Neural cell (in vitro differentiated cells): ENCODE results near the gene ZNF761. TPM values are rescaled to one million over a fixed set of nuclear protein-coding genes. Genes with fewer than 3 reads are reported as not detected.
"Not testable (repeated sequence)": the region's sequence is repeated elsewhere in the genome, so short reads cannot be mapped to it uniquely, and the experiment has no call there.

Source experiments
- H2AFZ ChIP-seq: fragments of 200-600, 300-800 bp; sonication (generic), shearing (Covaris generic); 2 replicates; pipeline ENCODE4 v1.6.0; 2014; ENCODE audit warnings: low read depth, mild to moderate bottlenecking, antibody characterized with exemption, low read length, moderate library complexity
- H3F3A ChIP-seq: fragments of 200-600 bp; shearing (Covaris generic); 2 replicates; pipeline ENCODE4 v1.6.1; 2016; ENCODE audit warnings: mild to moderate bottlenecking, moderate library complexity, mixed read lengths, antibody characterized with exemption, low read length; ENCODE audit not compliant: insufficient read depth, poor library complexity, severe bottlenecking
- H3K27ac ChIP-seq: fragments of 200-600, 300-800 bp; sonication (generic), shearing (Covaris generic); 2 replicates; pipeline ENCODE4 v1.5.1; 2014; ENCODE audit warnings: mild to moderate bottlenecking, low read length, moderate library complexity
- H3K27me3 ChIP-seq: fragments of 300-800, 200-600 bp; sonication (generic), shearing (Covaris generic); 2 replicates; pipeline ENCODE4 v1.6.0; 2014; ENCODE audit warnings: mild to moderate bottlenecking, low read depth, low read length, moderate library complexity; ENCODE audit not compliant: insufficient read depth
- H3K36me3 ChIP-seq: fragments of 300-800, 200-600 bp; sonication (generic), shearing (Covaris generic); 2 replicates; pipeline ENCODE4 v1.5.1; 2014; ENCODE audit warnings: mild to moderate bottlenecking, antibody characterized with exemption, low read length, moderate library complexity; ENCODE audit not compliant: insufficient read depth
- H3K4me2 ChIP-seq: fragments of 300-800, 200-600 bp; sonication (generic), shearing (Covaris generic); 2 replicates; pipeline ENCODE4 v1.6.0; 2014; ENCODE audit warnings: mild to moderate bottlenecking, low read length
- H3K4me3 ChIP-seq: fragments of 300-800, 200-600 bp; sonication (generic), shearing (Covaris generic); 2 replicates; pipeline ENCODE4 v1.5.1; 2014; ENCODE audit warnings: mild to moderate bottlenecking, low read length, moderate library complexity
- H3K79me2 ChIP-seq: fragments of 200-600 bp; shearing (Covaris generic); replicated peaks from 2 replicates; pipeline ENCODE4 v1.6.0; 2014; ENCODE audit warnings: mild to moderate bottlenecking, low read length, moderate library complexity; ENCODE audit not compliant: insufficient read depth
- H3K9ac ChIP-seq: fragments of 300-800, 200-600 bp; sonication (generic), shearing (Covaris generic); 2 replicates; pipeline ENCODE4 v1.6.1; 2016; ENCODE audit warnings: mild to moderate bottlenecking, low read length, mixed read lengths
- H3K9me2 ChIP-seq: fragments of 200-600 bp; shearing (Covaris generic); 2 replicates; pipeline ENCODE4 v1.6.1; 2016; ENCODE audit warnings: mild to moderate bottlenecking, low read length, mixed read lengths; ENCODE audit not compliant: insufficient read depth
- H3K9me3 ChIP-seq: fragments of 200-600, 300-800 bp; sonication (generic), shearing (Covaris generic); 2 replicates; pipeline ENCODE4 v1.6.1; 2016; ENCODE audit warnings: mild to moderate bottlenecking, mixed run types, low read length, moderate library complexity, mixed read lengths
- H4K20me1 ChIP-seq: fragments of 200-600 bp; shearing (Covaris generic); 2 replicates; pipeline ENCODE4 v1.6.1; 2016; ENCODE audit warnings: mild to moderate bottlenecking, mixed run types; ENCODE audit not compliant: insufficient read depth
- EP300 ChIP-seq: fragments of 450-650 bp; conservative IDR thresholded peaks from 2 replicates; pipeline ENCODE4 v1.6.1; 2014; ENCODE audit warnings: antibody characterized with exemption, mild to moderate bottlenecking, moderate library complexity; ENCODE audit not compliant: poor library complexity, severe bottlenecking
- EZH2 ChIP-seq: fragments of 200-600, 300-800 bp; shearing (Covaris generic), sonication (generic); IDR thresholded peaks from 2 replicates; pipeline ENCODE4 v1.6.1; 2014; ENCODE audit warnings: antibody characterized with exemption, low read length, borderline replicate concordance, mild to moderate bottlenecking; ENCODE audit not compliant: insufficient read depth, poor library complexity, severe bottlenecking
- MXI1 ChIP-seq: fragments of 450-650 bp; conservative IDR thresholded peaks from 2 replicates; pipeline ENCODE4 v1.6.1; 2014; ENCODE audit warnings: antibody characterized with exemption, mild to moderate bottlenecking; ENCODE audit not compliant: poor library complexity, severe bottlenecking
- POLR2AphosphoS5 ChIP-seq: IDR thresholded peaks from 2 replicates; pipeline ENCODE4 v1.6.1; 2012
- RAD21 ChIP-seq: fragments of 450-650 bp; conservative IDR thresholded peaks from 2 replicates; pipeline ENCODE4 v1.6.1; 2014; ENCODE audit warnings: antibody characterized with exemption, mild to moderate bottlenecking, moderate library complexity
- REST ChIP-seq: IDR thresholded peaks from 2 replicates; pipeline ENCODE4 v1.6.1; 2012; ENCODE audit warnings: borderline replicate concordance
- SMC3 ChIP-seq: fragments of 450-650 bp; conservative IDR thresholded peaks from 2 replicates; pipeline ENCODE4 v1.6.1; 2014; ENCODE audit warnings: antibody characterized with exemption, mild to moderate bottlenecking, moderate library complexity; ENCODE audit not compliant: poor library complexity
- TAF1 ChIP-seq: IDR thresholded peaks from 2 replicates; pipeline ENCODE4 v1.6.1; 2012; ENCODE audit warnings: low read depth
- polyA plus RNA-seq: library from polyadenylated mRNA; depleted of rRNA; stranded (reverse); fragments of >200 nt; gene quantifications from 2 replicates; pipeline ENCODE4 v1.2.3, GENCODE V29; 2014
- TF ChIP-seq, protein P1 (sequence below): fragments of 450-650 bp; IDR thresholded peaks from 2 replicates; pipeline ENCODE4 v1.5.1; 2014; ENCODE audit warnings: antibody characterized with exemption, mild to moderate bottlenecking, moderate library complexity; ENCODE audit not compliant: poor library complexity, severe bottlenecking

ZNF761 gene
- polyA plus RNA-seq, 1 donor from 2014 or later = 16.8 TPM

DNA sequence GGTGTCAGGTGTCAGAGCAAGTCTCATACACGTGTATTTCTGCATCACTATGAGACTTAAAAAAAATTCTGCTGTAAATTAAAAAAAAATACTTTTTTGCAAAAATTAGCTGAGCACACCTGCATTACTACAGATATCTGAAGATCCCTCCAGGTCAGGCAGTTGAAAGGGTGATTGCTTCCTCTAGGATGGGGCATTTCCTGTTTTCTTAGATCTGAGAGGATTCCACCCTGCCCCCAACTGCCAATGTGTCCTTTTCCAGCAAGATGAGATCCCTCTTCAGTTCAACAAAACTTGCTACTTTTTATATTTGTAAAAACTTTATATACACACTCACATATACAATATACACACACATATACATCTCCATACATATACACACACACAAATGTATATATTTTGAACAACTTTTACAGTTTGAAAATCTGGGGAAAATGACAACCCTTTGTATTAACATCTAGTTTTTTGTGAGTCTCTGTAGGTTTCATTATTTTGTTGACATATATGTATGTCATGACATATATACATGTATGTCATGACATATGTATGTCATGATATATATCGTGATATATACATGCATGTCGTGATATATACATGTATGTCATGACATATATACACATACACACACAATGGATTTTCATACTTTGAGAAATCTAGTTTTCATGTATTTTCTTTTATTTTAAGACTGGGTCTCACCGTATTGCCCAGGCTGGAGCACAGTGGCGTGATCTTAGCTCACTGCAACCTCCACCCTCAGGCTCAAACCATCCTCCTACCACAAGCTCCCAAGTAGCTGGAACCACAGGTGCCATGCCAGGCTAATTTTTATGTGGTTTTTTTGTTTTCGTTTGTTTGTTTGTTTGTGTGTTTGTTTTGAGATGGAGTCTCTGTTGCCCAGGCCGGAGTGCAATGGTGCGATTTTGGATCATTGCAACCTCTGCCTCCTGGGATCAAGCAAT is 53.5 kb downstream of the ZNF761 start:
- no peaks in the 10 kb centered on the region for H3K27me3 ChIP-seq
- H3K36me3 ChIP-seq = no peaks in the 10 kb centered on the region
- no peak overlapping the region for H3K27ac ChIP-seq
- TF ChIP-seq EZH2 = no peak
- TF ChIP-seq, protein P1, sequence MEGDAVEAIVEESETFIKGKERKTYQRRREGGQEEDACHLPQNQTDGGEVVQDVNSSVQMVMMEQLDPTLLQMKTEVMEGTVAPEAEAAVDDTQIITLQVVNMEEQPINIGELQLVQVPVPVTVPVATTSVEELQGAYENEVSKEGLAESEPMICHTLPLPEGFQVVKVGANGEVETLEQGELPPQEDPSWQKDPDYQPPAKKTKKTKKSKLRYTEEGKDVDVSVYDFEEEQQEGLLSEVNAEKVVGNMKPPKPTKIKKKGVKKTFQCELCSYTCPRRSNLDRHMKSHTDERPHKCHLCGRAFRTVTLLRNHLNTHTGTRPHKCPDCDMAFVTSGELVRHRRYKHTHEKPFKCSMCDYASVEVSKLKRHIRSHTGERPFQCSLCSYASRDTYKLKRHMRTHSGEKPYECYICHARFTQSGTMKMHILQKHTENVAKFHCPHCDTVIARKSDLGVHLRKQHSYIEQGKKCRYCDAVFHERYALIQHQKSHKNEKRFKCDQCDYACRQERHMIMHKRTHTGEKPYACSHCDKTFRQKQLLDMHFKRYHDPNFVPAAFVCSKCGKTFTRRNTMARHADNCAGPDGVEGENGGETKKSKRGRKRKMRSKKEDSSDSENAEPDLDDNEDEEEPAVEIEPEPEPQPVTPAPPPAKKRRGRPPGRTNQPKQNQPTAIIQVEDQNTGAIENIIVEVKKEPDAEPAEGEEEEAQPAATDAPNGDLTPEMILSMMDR = no peak
- no peak for TF ChIP-seq REST
- no peak for TF ChIP-seq TAF1
- no peak for TF ChIP-seq RAD21
- no peak overlapping the region for H3K4me3 ChIP-seq
- no peaks in the 10 kb centered on the region for H3F3A ChIP-seq
- H3K9me3 ChIP-seq = no peaks in the 10 kb centered on the region
- no peaks in the 10 kb centered on the region for H3K79me2 ChIP-seq
- no peak overlapping the region for H2AFZ ChIP-seq
- H3K4me2 ChIP-seq = no peak overlapping the region
- H3K9ac ChIP-seq = no peak overlapping the region
- no peaks in the 10 kb centered on the region for H4K20me1 ChIP-seq
- H3K9me2 ChIP-seq = no peaks in the 10 kb centered on the region

GRCh38 chr19:53492153-53492552 is 60.4 kb downstream of the ZNF761 start:
- no peak overlapping the region for H3K9ac ChIP-seq
- H3K27me3 ChIP-seq = no peaks in the 10 kb centered on the region
- H3K36me3 ChIP-seq = peaks cover 11% of the 10 kb centered on the region
- H3F3A ChIP-seq = no peaks in the 10 kb centered on the region
- H3K27ac ChIP-seq = no peak overlapping the region
- peaks cover 3% of the 10 kb centered on the region for H3K9me3 ChIP-seq
- no peaks in the 10 kb centered on the region for H3K79me2 ChIP-seq
- no peak for TF ChIP-seq POLR2AphosphoS5
- no peak for TF ChIP-seq EZH2
- TF ChIP-seq TAF1 = no peak
- TF ChIP-seq, protein P1 = no peak
- TF ChIP-seq MXI1 = no peak
- no peak for TF ChIP-seq EP300
- no peak for TF ChIP-seq REST
- no peak for TF ChIP-seq SMC3
- no peak for TF ChIP-seq RAD21
- no peak overlapping the region for H3K4me3 ChIP-seq
- H4K20me1 ChIP-seq = no peaks in the 10 kb centered on the region
- H2AFZ ChIP-seq = no peak overlapping the region
- H3K4me2 ChIP-seq = no peak overlapping the region
- no peaks in the 10 kb centered on the region for H3K9me2 ChIP-seq

DNA sequence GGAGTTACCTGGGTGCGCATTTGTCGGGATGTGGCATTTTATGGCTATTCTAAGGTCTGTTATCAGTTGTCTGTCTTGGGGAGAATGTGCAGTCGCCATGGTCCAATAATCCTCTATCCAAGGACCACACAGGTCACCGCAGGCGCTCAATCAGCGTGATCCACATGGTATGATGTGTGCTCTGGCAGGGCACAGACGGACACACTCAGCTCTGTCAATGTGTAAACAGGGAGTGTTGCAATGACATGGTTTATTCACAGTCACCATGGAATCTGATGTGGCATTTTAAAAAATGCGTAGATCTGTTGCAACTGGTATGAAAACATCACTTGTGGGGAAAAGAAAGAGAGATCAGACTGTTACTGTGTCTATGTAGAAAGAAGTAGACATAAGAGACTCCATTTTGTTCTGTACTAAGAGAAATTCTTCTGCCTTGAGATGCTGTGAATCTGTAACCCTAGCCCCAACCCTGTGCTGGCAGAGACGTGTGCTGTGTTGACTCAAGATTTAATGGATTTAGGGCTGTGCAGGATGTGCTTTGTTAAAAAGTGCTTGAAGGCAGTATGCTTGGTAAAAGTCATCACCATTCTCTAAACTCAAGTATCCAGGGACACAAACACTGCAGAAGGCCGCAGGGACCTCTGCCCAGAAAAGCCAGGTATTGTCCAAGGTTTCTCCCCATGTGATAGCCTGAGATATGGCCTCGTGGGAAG is 65.7 kb downstream of the ZNF761 start:
- not testable (repeated sequence) for H4K20me1 ChIP-seq, H3K4me2 ChIP-seq, H3K27ac ChIP-seq, H3F3A ChIP-seq, H3K9ac ChIP-seq, H3K27me3 ChIP-seq, H3K9me2 ChIP-seq, H3K4me3 ChIP-seq, H3K9me3 ChIP-seq, H3K36me3 ChIP-seq, H3K79me2 ChIP-seq, H2AFZ ChIP-seq
